Activated CD8-positive, alpha-beta T cell treated with anti-CD3 and anti-CD28 coated beads for 36 hours (primary cell): Measurements from ENCODE around the gene ANP32B. TPM values are rescaled to one million over a fixed set of nuclear protein-coding genes. Genes with fewer than 3 reads are reported as not detected.
"Not testable (repeated sequence)": the region's sequence is repeated elsewhere in the genome, so short reads cannot be mapped to it uniquely, and the experiment has no call there.

Experiments
- ATAC-seq: fragments of 200-7000 bp; cut with Tn5 transposase; one replicate; pipeline ENCODE4 v1.10.0; 2021; ENCODE audit warnings: mild to moderate bottlenecking, moderate library complexity
- CTCF ChIA-PET: fragments of 350-600 bp; sonication (Branson Sonifier 250); formaldehyde crosslinking; loops from one replicate; lab custom pipeline; 2021; ENCODE audit warnings: antibody characterized with exemption; lab: Charles Lee
- POLR2A ChIA-PET: fragments of 350-600 bp; sonication (Branson Sonifier 250); formaldehyde crosslinking; loops from one replicate; lab custom pipeline; 2021; ENCODE audit warnings: antibody characterized with exemption; lab: Charles Lee
- DNase-seq: peaks from one replicate; pipeline ENCODE4 v3.0.0-alpha.2; 2020
- H3K27ac Mint-ChIP-seq: one replicate; pipeline ENCODE4 v1.8.0; 2021; ENCODE audit warnings: mild to moderate bottlenecking, mixed read lengths
- H3K27me3 Mint-ChIP-seq: one replicate; pipeline ENCODE4 v1.8.0; 2021; ENCODE audit warnings: mixed read lengths
- H3K36me3 Mint-ChIP-seq: one replicate; pipeline ENCODE4 v1.8.0; 2021; ENCODE audit warnings: low read depth, mixed read lengths
- H3K4me1 Mint-ChIP-seq: one replicate; pipeline ENCODE4 v1.8.0; 2021; ENCODE audit warnings: low read depth, mixed read lengths
- H3K4me3 Mint-ChIP-seq: one replicate; pipeline ENCODE4 v1.8.0; 2021; ENCODE audit warnings: mild to moderate bottlenecking, moderate library complexity, mixed read lengths
- H3K9me3 Mint-ChIP-seq: one replicate; pipeline ENCODE4 v1.8.0; 2021; ENCODE audit warnings: mixed read lengths
- CTCF ChIP-seq: fragments of 200-600 bp; IDR thresholded peaks from one replicate; pipeline ENCODE4 v1.8.0; 2022; ENCODE audit warnings: antibody characterized with exemption, mild to moderate bottlenecking
- intact Hi-C: fragments of 100-400 bp; cut with micrococcal nuclease; formaldehyde crosslinking; loops from one replicate; pipeline ENCODE4 v1.10.0; 2022
- total RNA-seq, 2 experiments: library from RNA; stranded (reverse); gene quantifications; one replicate each; pipeline ENCODE4 v1.2.3, GENCODE V29; 2021

ANP32B gene
- total RNA-seq, 2 experiments from 2014 or later, result 374 to 389 TPM

GRCh38 chr9:97956331-97956730, 26.8 kb upstream of the ANP32B start:
- intact Hi-C loops, result no loop called here
- H3K9me3 Mint-ChIP-seq, result no peaks in the 10 kb centered on the region
- no peak for ATAC-seq
- no peak for DNase-seq
- POLR2A ChIA-PET, result interaction anchor here (2.7 kb wide), 1 partner anchor 26 kb away, joined by 9 read pairs; the partner anchor contains the start of gene ANP32B
- peaks cover 7% of the 10 kb centered on the region for H3K4me1 Mint-ChIP-seq
- CTCF ChIA-PET, result interaction anchor here (0.7 to 6.5 kb wide), 9 partner anchors 7 to 316 kb away, joined by 3 to 76 read pairs (median 10); partner anchors contain the start of genes HEMGN and TRMO
- H3K27me3 Mint-ChIP-seq, result no peaks in the 10 kb centered on the region
- H3K27ac Mint-ChIP-seq, result no peak overlapping the region
- TF ChIP-seq CTCF, result no peak
- H3K4me3 Mint-ChIP-seq, result no peak overlapping the region
- no peaks in the 10 kb centered on the region for H3K36me3 Mint-ChIP-seq

GRCh38 chr9:97958812-97959511, 24.2 kb upstream of the ANP32B start:
- intact Hi-C loops, result no loop called here
- DNase-seq (peak; percentile 29), ATAC-seq (peak; percentile 67)
- ChIA-PET CTCF (interaction anchor here (1.1 to 2.3 kb wide), 15 partner anchors 9 to 86 kb away, joined by 3 to 20 read pairs (median 4); partner anchors contain the start of genes ANP32B and TRMO), POLR2A (interaction anchor here (1.1 to 2.9 kb wide), 4 partner anchors 16 to 36 kb away, joined by 3 to 15 read pairs (median 6); partner anchors contain the start of gene TRMO)
- Mint-ChIP-seq H3K4me1 (peaks cover 7% of the 10 kb centered on the region), H3K4me3 (no peak overlapping the region), H3K27me3 (no peaks in the 10 kb centered on the region), H3K36me3 (no peaks in the 10 kb centered on the region), H3K27ac (no peak overlapping the region), H3K9me3 (no peaks in the 10 kb centered on the region)
- no peak for TF ChIP-seq CTCF

GRCh38 chr9:97959585-97959984, 23.6 kb upstream of the ANP32B start:
- H3K36me3 Mint-ChIP-seq, result no peaks in the 10 kb centered on the region
- POLR2A ChIA-PET, result interaction anchor here (0.7 to 2.9 kb wide), 4 partner anchors 22 to 39 kb away, joined by 3 to 15 read pairs (median 5); partner anchors contain the start of gene TRMO
- intact Hi-C loops, result no loop called here

GRCh38 chr9:97960678-97961328, 22.3 kb upstream of the ANP32B start:
- H3K27me3 Mint-ChIP-seq, H3K36me3 Mint-ChIP-seq, H3K4me3 Mint-ChIP-seq, H3K9me3 Mint-ChIP-seq, H3K4me1 Mint-ChIP-seq, ATAC-seq, H3K27ac Mint-ChIP-seq, DNase-seq, intact Hi-C loops: not testable (repeated sequence)
- POLR2A ChIA-PET, result interaction anchor here (2.5 kb wide), 1 partner anchor 21 kb away, joined by 6 read pairs; no protein-coding TSS in a partner anchor
- CTCF ChIA-PET, result interaction anchor here (1.8 to 4.9 kb wide), 3 partner anchors 7 to 38 kb away, joined by 4 to 29 read pairs (median 20); partner anchors contain the start of gene TRMO

More at GRCh38 chr9:97959585-97959984, 23.6 kb upstream of the ANP32B start:
- DNase-seq (no peak), ATAC-seq (no peak)
- TF ChIP-seq CTCF, result no peak
- no peaks in the 10 kb centered on the region for H3K27me3 Mint-ChIP-seq
- H3K4me1 Mint-ChIP-seq, result peaks cover 9% of the 10 kb centered on the region
- CTCF ChIA-PET, result interaction anchor here (1.2 to 2.3 kb wide), 12 partner anchors 13 to 86 kb away, joined by 3 to 20 read pairs (median 4); partner anchors contain the start of genes ANP32B and TRMO
- H3K9me3 Mint-ChIP-seq, result no peaks in the 10 kb centered on the region
- no peak overlapping the region for H3K27ac Mint-ChIP-seq
- H3K4me3 Mint-ChIP-seq, result no peak overlapping the region

- Mint-ChIP-seq H3K27me3 (peaks cover 1% of the 10 kb centered on the region), H3K36me3 (no peaks in the 10 kb centered on the region), H3K4me1 (peaks cover 4% of the 10 kb centered on the region), H3K9me3 (no peaks in the 10 kb centered on the region), H3K27ac (no peak overlapping the region), H3K4me3 (no peak overlapping the region)
- POLR2A ChIA-PET, result interaction anchor here (5.0 kb wide), 1 partner anchor 21 kb away, joined by 40 read pairs; the partner anchor contains the start of gene ANP32B
- no peak for DNase-seq
- ATAC-seq, result no peak
- intact Hi-C loops, result no loop called here
- CTCF ChIA-PET, result interaction anchor here (0.8 to 4.9 kb wide), 5 partner anchors 7 to 64 kb away, joined by 3 to 29 read pairs (median 4); partner anchors contain the start of gene TRMO
- TF ChIP-seq CTCF, result no peak
Measured at GRCh38 chr9:97961361-97961760, 21.8 kb upstream of the ANP32B start.
